Measurements from ENCODE around the gene ANKLE1. TPM values are rescaled to one million over a fixed set of nuclear protein-coding genes. Genes with fewer than 3 reads are reported as not detected.

The ANKLE1 gene
- total RNA-seq, 1 donor from 2014 or later: 0.57 TPM

GRCh38 chr19:17307876-17308377 is 26.2 kb downstream of the ANKLE1 start:
- peaks cover 2% of the 10 kb centered on the region for H3K36me3 Mint-ChIP-seq (ENCODE audit: low read depth)
- H3K9me3 Mint-ChIP-seq (ENCODE audit: low read depth): no peaks in the 10 kb centered on the region
- peak overlapping the region; percentile 8 for H3K27ac Mint-ChIP-seq (ENCODE audit: unreplicated experiment)
- no peak for TF ChIP-seq CTCF (IDR thresholded peaks at IDR 0.05)
- no peaks in the 10 kb centered on the region for H3K27me3 Mint-ChIP-seq (ENCODE audit: low read depth)
- no peak for DNase-seq (ENCODE audit: low spot score)
- peaks cover 65% of the 10 kb centered on the region for H3K4me1 Mint-ChIP-seq (ENCODE audit: low read depth)
- H3K4me3 Mint-ChIP-seq (ENCODE audit: unreplicated experiment): no peak overlapping the region

GRCh38 chr19:17309198-17309964 is 27.7 kb downstream of the ANKLE1 start, which contains the start of gene DDA1:
DDA1 (plus strand) TSS chr19:17309563; CDS start chr19:17309655, 92 bp downstream.
- Mint-ChIP-seq H3K27me3 (ENCODE audit: low read depth) (no peaks in the 10 kb centered on the region), H3K27ac (ENCODE audit: unreplicated experiment) (peak within 1 kb of the TSS; percentile 90), H3K36me3 (ENCODE audit: low read depth) (peaks cover 2% of the 10 kb centered on the region), H3K4me1 (ENCODE audit: low read depth) (peaks cover 54% of the 10 kb centered on the region), H3K4me3 (ENCODE audit: unreplicated experiment) (peak within 1 kb of the TSS; percentile 85), H3K9me3 (ENCODE audit: low read depth) (no peaks in the 10 kb centered on the region)
- peak; percentile 99 for DNase-seq (ENCODE audit: low spot score)
- TF ChIP-seq CTCF (IDR thresholded peaks at IDR 0.05): no peak

- Mint-ChIP-seq H3K36me3 (ENCODE audit: low read depth) (peaks cover 2% of the 10 kb centered on the region), H3K4me1 (ENCODE audit: low read depth) (peaks cover 48% of the 10 kb centered on the region), H3K27ac (ENCODE audit: unreplicated experiment) (peak overlapping the region; percentile 90), H3K9me3 (ENCODE audit: low read depth) (no peaks in the 10 kb centered on the region), H3K27me3 (ENCODE audit: low read depth) (no peaks in the 10 kb centered on the region), H3K4me3 (ENCODE audit: unreplicated experiment) (peak overlapping the region; percentile 85)
- no peak for DNase-seq (ENCODE audit: low spot score)
- TF ChIP-seq CTCF (IDR thresholded peaks at IDR 0.05): no peak
These were observed 28.3 kb downstream of the ANKLE1 start for GRCh38 chr19:17309965-17310461.

- Mint-ChIP-seq H3K27ac (ENCODE audit: unreplicated experiment) (peak overlapping the region; percentile 96), H3K36me3 (ENCODE audit: low read depth) (peaks cover 10% of the 10 kb centered on the region), H3K9me3 (ENCODE audit: low read depth) (no peaks in the 10 kb centered on the region), H3K27me3 (ENCODE audit: low read depth) (no peaks in the 10 kb centered on the region), H3K4me3 (ENCODE audit: unreplicated experiment) (peak overlapping the region; percentile 65), H3K4me1 (ENCODE audit: low read depth) (peaks cover 40% of the 10 kb centered on the region)
- no peak for TF ChIP-seq CTCF (IDR thresholded peaks at IDR 0.05)
- no peak for DNase-seq (ENCODE audit: low spot score)
These were observed 29.9 kb downstream of the ANKLE1 start for GRCh38 chr19:17311455-17312188.

Measured in chondrocyte (in vitro differentiated cells).